K562 (cell line): Measurements from ENCODE around the gene TRIM26. TPM values are rescaled to one million over a fixed set of nuclear protein-coding genes. Genes with fewer than 3 reads are reported as not detected.

Source experiments
- BDP1 ChIP-seq: IDR thresholded peaks from 3 replicates; pipeline ENCODE4 v1.6.1; 2011; ENCODE audit not compliant: insufficient read length, insufficient read depth
- KLF6 ChIP-seq: fragments of 250-450 bp; sonication (Bioruptor Pico); IDR thresholded peaks from 2 replicates; pipeline ENCODE4 v1.4.0; 2020; ENCODE audit warnings: mild to moderate bottlenecking, moderate library complexity, borderline replicate concordance
- OTX1 ChIP-seq: fragments of 450-650 bp; formaldehyde crosslinking; IDR thresholded peaks from 2 replicates; pipeline ENCODE4 v1.4.0; 2022; ENCODE audit warnings: mild to moderate bottlenecking
- PATZ1 ChIP-seq: fragments of 250-450 bp; sonication (Bioruptor Pico); IDR thresholded peaks from 2 replicates; pipeline ENCODE4 v1.5.0; 2020; ENCODE audit warnings: mild to moderate bottlenecking, borderline replicate concordance
- PHF20 ChIP-seq: fragments of 450-650 bp; IDR thresholded peaks from 2 replicates; pipeline ENCODE4 v1.6.1; 2018; ENCODE audit not compliant: partially characterized antibody
- POLR2H ChIP-seq: IDR thresholded peaks from 2 replicates; pipeline ENCODE4 v1.6.1; 2016; ENCODE audit warnings: missing genetic modification characterization, low read depth, mild to moderate bottlenecking, control low read depth, missing compliant biosample characterization, moderate library complexity
- PPARD ChIP-seq: fragments of 250-450 bp; sonication (Bioruptor Pico); IDR thresholded peaks from 2 replicates; pipeline ENCODE4 v1.8.0; 2022; ENCODE audit warnings: inconsistent platforms, mild to moderate bottlenecking, moderate library complexity
- RBM14 ChIP-seq: fragments of 200-400 bp; formaldehyde crosslinking; IDR thresholded peaks from 2 replicates; pipeline ENCODE4 v1.6.1; 2018; ENCODE audit warnings: low read depth, mild to moderate bottlenecking, low read length, moderate library complexity, borderline replicate concordance; ENCODE audit not compliant: insufficient read depth
- RFX1 ChIP-seq: fragments of 450-650 bp; IDR thresholded peaks from 2 replicates; pipeline ENCODE4 v1.6.1; 2016; ENCODE audit warnings: mild to moderate bottlenecking, moderate library complexity
- THAP12 ChIP-seq: fragments of 250-450 bp; sonication (Bioruptor Pico); IDR thresholded peaks from 2 replicates; pipeline ENCODE4 v1.9.0; 2021; ENCODE audit warnings: mild to moderate bottlenecking, inconsistent platforms
- THAP7 ChIP-seq: fragments of 250-450 bp; sonication (Bioruptor Pico); IDR thresholded peaks from 2 replicates; pipeline ENCODE4 v1.5.0; 2021
- XRCC3 ChIP-seq: fragments of 450-650 bp; IDR thresholded peaks from 2 replicates; pipeline ENCODE4 v1.6.1; 2017; ENCODE audit warnings: mild to moderate bottlenecking, moderate library complexity
- ZNF121 ChIP-seq: sonication (generic); formaldehyde crosslinking; conservative IDR thresholded peaks from 2 replicates; pipeline ENCODE4 v1.8.0; 2022; ENCODE audit warnings: missing genetic modification reagents
- ZNF197 ChIP-seq: fragments of 200-800 bp; sonication (Bioruptor generic); IDR thresholded peaks from 2 replicates; pipeline ENCODE4 v1.6.1; 2016; ENCODE audit warnings: low read depth, missing genetic modification characterization, missing compliant biosample characterization
- polyA plus RNA-seq, 8 experiments: library from polyadenylated mRNA; depleted of rRNA in 4 of 8; stranded (reverse) in 5 of 8; unstranded in 3 of 8; fragments of >200 nt; fragmentation: Nextera tagmentation in 2 of 8; fragmentation: Illumina TruSeq in 1 of 8; extraction: Ambion mirVana in 2 of 8; extraction: Trizol in 1 of 8; gene quantifications; 2 replicates each; pipeline versions ENCODE4 v1.2.1 to v1.2.3, GENCODE V29; 2011 to 2014; ENCODE audit warnings: inconsistent platforms in 1 of 8, missing spikeins in 1 of 8
- total RNA-seq, 7 experiments: library from RNA; depleted of rRNA in 6 of 7; stranded (reverse); fragments of >200 nt in 6 of 7; fragmentation: Illumina TruSeq in 2 of 7; extraction: Trizol in 2 of 7; gene quantifications; 2 replicates each; pipeline versions ENCODE4 v1.2.1 to v1.2.3, GENCODE V29; 2011 to 2021; ENCODE audit warnings: low replicate concordance in 1 of 7
- TF ChIP-seq, protein P1 (sequence below): sonication (generic); formaldehyde crosslinking; IDR thresholded peaks from 2 replicates; pipeline ENCODE4 v1.8.0; 2022; ENCODE audit warnings: mild to moderate bottlenecking, low read depth, missing genetic modification reagents
- TF ChIP-seq, protein P2 (sequence below): IDR thresholded peaks from 3 replicates; pipeline ENCODE4 v1.6.1; 2011; ENCODE audit warnings: borderline replicate concordance, mild to moderate bottlenecking; ENCODE audit not compliant: insufficient read length, insufficient read depth
- TF ChIP-seq, protein P3 (sequence below): fragments of 250-450 bp; sonication (Bioruptor Pico); IDR thresholded peaks from 2 replicates; pipeline ENCODE4 v1.8.0; 2021; ENCODE audit warnings: moderate library complexity, mild to moderate bottlenecking, inconsistent platforms
- TF ChIP-seq, protein P4 (sequence below): fragments of 450-650 bp; IDR thresholded peaks from 2 replicates; pipeline ENCODE4 v1.6.1; 2018; ENCODE audit warnings: mild to moderate bottlenecking, low read depth; ENCODE audit not compliant: partially characterized antibody

TRIM26 gene
- total and polyA plus RNA-seq, 9 of the 15 experiments (the other 6 are each of a cell fraction or from before 2014, with no cell fraction given), result 0.80 to 5.0 (median 2.8) TPM

GRCh38 chr6:30212865-30213666, at the start of gene TRIM26 (continued):
- TF ChIP-seq, protein P1, sequence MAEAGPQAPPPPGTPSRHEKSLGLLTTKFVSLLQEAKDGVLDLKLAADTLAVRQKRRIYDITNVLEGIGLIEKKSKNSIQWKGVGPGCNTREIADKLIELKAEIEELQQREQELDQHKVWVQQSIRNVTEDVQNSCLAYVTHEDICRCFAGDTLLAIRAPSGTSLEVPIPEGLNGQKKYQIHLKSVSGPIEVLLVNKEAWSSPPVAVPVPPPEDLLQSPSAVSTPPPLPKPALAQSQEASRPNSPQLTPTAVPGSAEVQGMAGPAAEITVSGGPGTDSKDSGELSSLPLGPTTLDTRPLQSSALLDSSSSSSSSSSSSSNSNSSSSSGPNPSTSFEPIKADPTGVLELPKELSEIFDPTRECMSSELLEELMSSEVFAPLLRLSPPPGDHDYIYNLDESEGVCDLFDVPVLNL (CRISPR knock-in tag), result no peak
- TF ChIP-seq ZNF197 (CRISPR knock-in tag) (no peak), POLR2H (no peak), BDP1 (no peak), PHF20 (no peak), OTX1 (CRISPR knock-in tag) (no peak), ZNF121 (CRISPR knock-in tag) (0 out of 2 replicates have a peak, but pooled peaks have one; percentile 26), RFX1 (no peak), THAP7 (CRISPR knock-in tag) (no peak), PPARD (no peak), XRCC3 (no peak), THAP12 (CRISPR knock-in tag) (no peak), RBM14 (no peak), KLF6 (CRISPR knock-in tag) (no peak), PATZ1 (CRISPR knock-in tag) (no peak)
- TF ChIP-seq, protein P2, sequence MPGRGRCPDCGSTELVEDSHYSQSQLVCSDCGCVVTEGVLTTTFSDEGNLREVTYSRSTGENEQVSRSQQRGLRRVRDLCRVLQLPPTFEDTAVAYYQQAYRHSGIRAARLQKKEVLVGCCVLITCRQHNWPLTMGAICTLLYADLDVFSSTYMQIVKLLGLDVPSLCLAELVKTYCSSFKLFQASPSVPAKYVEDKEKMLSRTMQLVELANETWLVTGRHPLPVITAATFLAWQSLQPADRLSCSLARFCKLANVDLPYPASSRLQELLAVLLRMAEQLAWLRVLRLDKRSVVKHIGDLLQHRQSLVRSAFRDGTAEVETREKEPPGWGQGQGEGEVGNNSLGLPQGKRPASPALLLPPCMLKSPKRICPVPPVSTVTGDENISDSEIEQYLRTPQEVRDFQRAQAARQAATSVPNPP, result no peak
- TF ChIP-seq, protein P3, sequence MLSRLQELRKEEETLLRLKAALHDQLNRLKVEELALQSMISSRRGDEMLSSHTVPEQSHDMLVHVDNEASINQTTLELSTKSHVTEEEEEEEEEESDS (CRISPR knock-in tag), result no peak
- TF ChIP-seq, protein P4, sequence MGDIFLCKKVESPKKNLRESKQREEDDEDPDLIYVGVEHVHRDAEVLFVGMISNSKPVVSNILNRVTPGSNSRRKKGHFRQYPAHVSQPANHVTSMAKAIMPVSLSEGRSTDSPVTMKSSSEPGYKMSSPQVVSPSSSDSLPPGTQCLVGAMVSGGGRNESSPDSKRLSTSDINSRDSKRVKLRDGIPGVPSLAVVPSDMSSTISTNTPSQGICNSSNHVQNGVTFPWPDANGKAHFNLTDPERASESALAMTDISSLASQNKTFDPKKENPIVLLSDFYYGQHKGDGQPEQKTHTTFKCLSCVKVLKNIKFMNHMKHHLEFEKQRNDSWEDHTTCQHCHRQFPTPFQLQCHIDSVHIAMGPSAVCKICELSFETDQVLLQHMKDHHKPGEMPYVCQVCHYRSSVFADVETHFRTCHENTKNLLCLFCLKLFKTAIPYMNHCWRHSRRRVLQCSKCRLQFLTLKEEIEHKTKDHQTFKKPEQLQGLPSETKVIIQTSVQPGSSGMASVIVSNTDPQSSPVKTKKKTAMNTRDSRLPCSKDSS, result no peak
